Activated T-cell treated with anti-CD3 and anti-CD28 coated beads for 4 hours (primary cell): Measurements from ENCODE around the gene AK2.
A peak's percentile ranks its signal among the peaks of the same experiment; 100 is the strongest.
"Not testable (repeated sequence)": the region's sequence is repeated elsewhere in the genome, so short reads cannot be mapped to it uniquely, and the experiment has no call there.

Source experiments
- DNase-seq: peaks from one replicate; pipeline ENCODE4 v3.0.0-alpha.2; 2020

Gene AK2

GRCh38 chr1:33036526-33037503, at the start of gene AK2:
Gene AK2 (minus strand): TSS chr1:33036883. CDS start chr1:33036828, 55 bp downstream.
- DNase-seq, result peak; percentile 80

GRCh38 chr1:33086384-33086850, 49.7 kb upstream of the AK2 start:
- DNase-seq, result no peak

GRCh38 chr1:33085332-33085731, 48.6 kb upstream of the AK2 start:
- DNase-seq, result no peak

- no peak for DNase-seq
Measured at GRCh38 chr1:33082575-33083108, 46.0 kb upstream of the AK2 start.

- no peak for DNase-seq
Measured at GRCh38 chr1:33081554-33082305, 45.0 kb upstream of the AK2 start.

GRCh38 chr1:33080885-33081553, 44.3 kb upstream of the AK2 start, which contains the start of gene AZIN2:
Gene AZIN2 (plus strand): TSS chr1:33081153. CDS start chr1:33082250, 1,097 bp downstream.
- DNase-seq, result peak; percentile 97

GRCh38 chr1:33080373-33080772, 43.7 kb upstream of the AK2 start:
- no peak for DNase-seq

- DNase-seq, result no peak
Measured at GRCh38 chr1:33078030-33078591, 41.4 kb upstream of the AK2 start.

GRCh38 chr1:33074193-33074945, 37.7 kb upstream of the AK2 start:
- DNase-seq, result no peak

- DNase-seq, result no peak
Measured at GRCh38 chr1:33072707-33073106, 36.0 kb upstream of the AK2 start.

GRCh38 chr1:33070628-33071027, 33.9 kb upstream of the AK2 start:
- no peak for DNase-seq

GRCh38 chr1:33068108-33068507, 31.4 kb upstream of the AK2 start:
- DNase-seq, result not testable (repeated sequence)

GRCh38 chr1:33066477-33066876, 29.8 kb upstream of the AK2 start:
- not testable (repeated sequence) for DNase-seq

GRCh38 chr1:33065301-33065700, 28.6 kb upstream of the AK2 start:
- DNase-seq, result no peak

GRCh38 chr1:33064284-33064683, 27.6 kb upstream of the AK2 start:
- not testable (repeated sequence) for DNase-seq

- no peak for DNase-seq
Measured at GRCh38 chr1:33061834-33062233, 25.2 kb upstream of the AK2 start.

GRCh38 chr1:33060579-33061083, 23.9 kb upstream of the AK2 start:
- no peak for DNase-seq

GRCh38 chr1:33057095-33057494, 20.4 kb upstream of the AK2 start:
- DNase-seq, result no peak

GRCh38 chr1:33056426-33056825, 19.7 kb upstream of the AK2 start:
- DNase-seq, result no peak

- DNase-seq, result no peak
Measured at GRCh38 chr1:33055210-33056008, 18.7 kb upstream of the AK2 start.
